ENCODE data around the gene SNCAIP. TPM values are rescaled to one million over a fixed set of nuclear protein-coding genes. Genes with fewer than 3 reads are reported as not detected.

Gene SNCAIP
- polyA plus RNA-seq, 4 donors = 19.9 to 32.9 (median 31.0) TPM

DNA sequence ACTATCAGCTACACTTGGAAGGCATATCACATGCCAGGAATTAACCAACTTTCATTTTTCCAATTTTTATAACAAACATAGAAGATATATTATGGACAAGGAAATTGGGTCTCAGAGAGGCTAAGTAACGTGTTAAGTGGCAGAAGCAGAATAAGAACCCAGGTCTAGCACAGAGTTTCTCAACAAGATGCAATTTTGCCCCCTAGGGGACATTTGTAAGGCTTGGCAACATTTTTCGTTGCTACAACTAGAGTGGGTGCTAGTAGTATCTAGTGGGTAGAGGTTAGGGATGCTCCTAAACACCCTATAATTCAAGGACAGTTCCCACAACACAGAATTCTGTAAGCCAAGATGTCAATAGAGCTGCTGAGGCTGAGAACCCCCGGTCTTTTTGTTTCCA, 180.6 kb downstream of the SNCAIP start:
- no peak for DNase-seq (ENCODE audit: low read depth in 4 of 4, low spot score in 3 of 4)

DNA sequence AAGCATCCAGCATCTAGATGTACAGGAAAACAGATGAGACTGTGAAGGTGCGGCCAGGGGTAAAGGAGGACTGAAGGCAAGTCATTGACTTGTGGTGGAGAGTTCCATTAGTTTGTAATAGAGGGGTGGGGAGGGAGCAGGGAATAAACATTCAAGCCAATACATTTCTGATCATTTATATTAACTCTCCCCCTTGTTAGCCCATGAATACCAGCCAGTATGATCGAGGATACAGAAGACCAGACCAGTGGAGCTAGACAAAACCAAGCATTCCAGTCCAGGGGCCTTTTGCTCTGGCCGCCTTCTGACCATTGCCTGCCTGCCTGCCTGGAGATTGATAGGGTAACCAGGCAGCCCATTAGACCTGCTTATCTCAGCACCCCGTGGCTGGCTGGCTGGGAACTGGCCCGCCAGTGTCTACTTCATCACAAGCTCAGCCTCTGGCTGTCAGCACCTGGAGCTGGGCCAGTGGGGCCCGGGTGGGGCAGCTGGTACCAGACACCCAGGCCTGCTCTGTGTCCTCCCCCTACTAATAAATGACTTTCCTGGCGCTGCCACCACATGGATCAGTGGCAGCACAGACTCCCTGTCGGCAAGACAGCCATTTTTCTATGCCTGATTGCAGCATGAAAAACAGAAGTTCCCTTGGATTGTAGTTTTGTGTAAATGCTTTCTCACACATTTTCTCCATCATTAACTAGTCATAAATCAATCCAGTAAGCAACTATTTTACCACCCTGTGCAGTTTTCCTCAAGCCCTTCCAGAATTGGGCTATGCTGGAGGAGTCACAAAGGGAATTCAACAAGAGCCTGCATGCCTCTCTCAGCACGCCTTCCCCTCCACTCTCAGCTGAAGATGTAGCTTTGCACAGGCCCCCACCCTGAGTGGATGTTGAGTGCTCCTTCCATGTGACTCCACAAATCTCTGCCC, 181.3 kb downstream of the SNCAIP start:
- DNase-seq (ENCODE audit: low read depth in 4 of 4, low spot score in 3 of 4) = no peak

DNA sequence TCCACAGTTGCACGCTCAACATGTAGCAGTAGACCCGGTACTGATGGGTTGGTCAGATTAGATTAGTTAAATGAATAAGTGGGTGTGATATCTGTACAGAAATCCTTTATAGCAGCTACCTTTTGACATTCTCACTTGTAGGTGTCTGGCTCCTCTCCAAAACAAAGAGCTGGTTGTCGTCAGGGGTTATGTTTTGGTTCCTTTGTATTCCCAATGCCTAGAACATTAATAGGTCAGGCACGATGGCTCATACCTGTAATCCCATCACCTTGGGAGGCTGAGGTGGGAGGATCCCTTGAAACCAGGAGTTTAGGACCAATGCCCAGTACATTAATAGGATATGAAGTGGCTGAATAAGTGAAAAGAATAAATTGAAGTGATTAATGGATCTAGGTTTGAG, 182.1 kb downstream of the SNCAIP start:
- DNase-seq (ENCODE audit: low read depth in 4 of 4, low spot score in 3 of 4) = no peak

DNA sequence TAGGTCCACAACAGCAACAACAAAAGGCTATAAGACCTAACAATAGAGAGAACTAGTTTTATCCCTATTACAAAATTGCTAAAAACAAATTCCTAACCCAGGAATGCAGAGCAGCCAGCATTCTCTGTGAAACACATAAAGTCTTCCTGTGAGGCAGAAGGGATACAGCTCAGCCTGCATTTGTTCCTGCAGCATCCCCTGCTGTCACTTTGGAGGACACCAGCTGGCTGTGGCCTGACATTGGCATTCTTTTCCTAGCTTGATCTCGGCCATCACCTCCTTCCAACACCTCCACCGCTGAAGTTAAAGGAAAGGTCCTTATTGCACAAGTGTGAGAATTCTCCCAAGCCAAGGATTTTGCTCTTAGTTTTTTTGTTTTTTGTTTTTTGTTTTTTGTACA, 186.1 kb downstream of the SNCAIP start:
- DNase-seq (ENCODE audit: low read depth in 4 of 4, low spot score in 3 of 4) = no peak

DNA sequence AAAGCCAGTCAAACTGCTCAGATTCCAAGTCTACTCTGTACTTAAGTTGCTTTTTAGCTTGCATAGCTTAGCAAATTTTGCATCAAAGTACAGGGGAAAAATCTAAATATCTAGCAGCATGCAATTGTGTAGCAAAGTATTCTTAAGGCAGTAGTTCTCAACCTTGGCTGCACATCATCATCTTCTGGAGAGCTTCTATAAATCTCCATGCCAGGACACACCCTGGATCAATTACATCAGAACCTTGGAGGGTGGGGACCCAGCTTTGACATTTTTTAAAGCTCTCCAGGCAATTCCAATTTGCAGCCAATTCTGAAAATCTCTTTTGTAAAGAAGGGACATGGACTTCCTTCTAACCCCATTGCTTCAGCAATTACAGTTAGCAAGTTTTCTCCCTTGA, 187.5 kb downstream of the SNCAIP start:
- DNase-seq (ENCODE audit: low read depth in 4 of 4, low spot score in 3 of 4) = no peak

DNA sequence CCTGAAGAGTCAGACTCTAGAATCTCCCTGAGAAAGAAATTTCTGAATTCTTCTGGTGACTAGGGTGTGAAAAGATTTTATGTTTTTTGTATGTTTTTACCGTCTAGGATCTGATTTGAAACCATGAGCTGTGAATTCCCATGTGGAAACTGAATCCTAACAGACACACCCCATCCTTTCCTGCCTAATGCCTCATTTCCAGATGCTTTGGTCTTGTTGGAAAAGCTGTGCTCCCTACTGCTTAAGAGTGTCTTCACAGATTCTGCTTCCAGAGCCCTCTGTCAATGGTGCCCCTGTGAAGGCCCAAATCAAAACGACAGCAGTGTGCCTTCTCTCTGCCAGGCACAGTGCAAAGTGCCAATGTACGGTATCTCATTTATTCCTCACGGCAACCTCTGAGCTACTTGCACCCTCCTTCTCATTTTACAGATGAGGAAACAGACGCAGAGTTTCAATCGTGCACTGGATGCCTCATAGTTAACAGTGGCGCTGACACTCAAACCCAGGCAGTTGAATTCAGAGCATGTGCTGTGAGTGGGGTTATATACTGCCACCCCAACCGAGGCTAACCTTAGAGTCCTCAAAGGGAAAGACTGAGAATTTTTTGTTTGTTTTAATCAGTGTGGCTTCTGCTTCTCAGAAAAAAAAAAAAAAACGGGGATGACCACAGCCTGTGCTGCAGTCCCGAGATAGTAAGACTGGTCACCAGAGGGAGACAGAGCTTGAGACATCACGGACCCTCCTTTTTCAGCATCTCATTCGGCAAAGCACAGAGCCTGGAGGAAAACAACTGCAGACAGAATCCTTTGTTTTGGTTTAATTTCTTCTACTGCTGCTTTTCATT, 188.4 kb downstream of the SNCAIP start:
- DNase-seq (ENCODE audit: low read depth in 4 of 4, low spot score in 3 of 4) = peak; percentile 39 to 62 (median 46)

DNA sequence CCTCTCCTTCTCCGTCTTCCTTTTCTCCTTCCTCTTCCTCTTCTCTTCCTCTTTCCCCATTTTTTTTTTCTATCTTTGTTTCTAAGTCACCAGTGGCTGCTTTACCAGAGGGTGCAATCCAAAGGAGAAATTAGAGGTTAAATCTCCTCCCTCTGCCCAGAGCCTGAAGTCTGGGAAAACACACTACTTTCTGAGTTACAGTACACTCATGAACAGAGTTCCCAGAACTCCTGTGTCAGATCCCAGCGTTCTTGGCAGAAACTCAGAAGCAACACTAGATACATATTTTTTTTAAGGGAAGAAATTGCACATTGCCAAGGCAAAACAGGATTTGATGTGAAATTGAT, 189.0 kb downstream of the SNCAIP start:
- DNase-seq (ENCODE audit: low read depth in 4 of 4, low spot score in 3 of 4) = no peak

DNA sequence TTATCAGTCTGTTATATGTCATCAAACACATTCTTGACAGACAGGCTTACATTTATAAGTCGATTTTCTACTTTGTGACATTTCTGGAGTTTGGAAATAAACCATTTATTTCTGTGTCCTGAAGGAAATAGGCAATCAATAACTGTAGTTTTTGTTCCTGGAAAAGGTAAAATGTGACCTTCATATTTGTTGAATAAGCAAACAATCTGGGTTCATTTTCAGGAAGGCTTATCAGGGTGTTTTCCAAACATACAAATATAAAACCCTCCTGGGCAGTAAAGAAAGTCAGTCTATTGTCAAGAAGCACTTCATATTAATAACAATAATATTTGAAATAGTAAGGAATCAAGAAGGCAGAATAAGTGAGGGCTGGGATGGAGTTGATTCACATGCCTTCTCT, 195.0 kb downstream of the SNCAIP start:
- no peak for DNase-seq (ENCODE audit: low read depth in 4 of 4, low spot score in 3 of 4)

DNA sequence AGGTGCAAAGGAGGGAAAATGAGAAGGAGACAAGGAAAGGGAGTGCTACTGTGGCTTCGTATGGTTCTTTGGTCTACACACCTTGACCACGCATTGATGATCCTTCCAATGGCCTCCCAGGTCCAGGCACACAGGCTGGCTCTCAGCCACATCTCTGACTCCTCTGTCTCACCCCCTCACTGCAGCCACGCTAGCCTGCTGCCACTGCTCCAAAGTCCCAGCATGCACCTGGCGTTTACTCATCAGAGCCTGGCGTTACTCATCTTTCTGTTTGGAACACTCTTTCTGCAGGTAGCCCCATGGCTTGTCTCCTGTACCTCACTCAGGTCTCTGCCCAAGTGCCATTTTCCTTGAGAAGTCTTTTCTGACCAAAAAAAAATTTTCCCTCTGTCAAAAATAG, 195.5 kb downstream of the SNCAIP start:
- no peak for DNase-seq (ENCODE audit: low read depth in 4 of 4, low spot score in 3 of 4)

DNA sequence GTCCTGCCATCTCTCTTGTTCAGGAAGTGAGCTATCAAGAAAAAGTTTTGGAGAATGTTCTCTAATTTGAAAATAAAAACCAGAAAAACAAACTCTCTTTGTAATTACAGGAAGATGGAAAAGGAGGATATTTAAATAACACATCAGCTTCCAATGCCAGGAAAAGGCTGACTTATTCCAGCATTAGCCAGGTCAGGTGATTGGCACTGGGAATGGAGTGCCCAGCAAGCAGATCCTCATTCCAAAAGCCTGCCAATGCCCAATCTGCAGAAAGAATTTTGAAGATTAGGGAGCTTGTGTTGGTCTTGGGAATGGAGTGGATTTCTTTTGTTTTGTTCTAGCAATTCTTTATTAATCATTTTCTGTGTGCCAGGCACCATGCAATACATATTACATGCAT, 196.6 kb downstream of the SNCAIP start:
- DNase-seq (ENCODE audit: low read depth in 4 of 4, low spot score in 3 of 4) = no peak

Other genes with a start within 250 kb of the SNCAIP start
- 10 to 100 TPM; 40.7 to 71.8 (median 42.5) TPM for gene LOX, start 234.0 kb upstream of the SNCAIP start, polyA plus RNA-seq (ENCODE audit: insufficient read length in 4 of 4)
- under 1 TPM; 0.55 to 0.93 (median 0.63) TPM for gene ZNF474, start 182.7 kb upstream of the SNCAIP start, polyA plus RNA-seq (ENCODE audit: insufficient read length in 4 of 4)